H9 (cell line): ENCODE data around the gene CEP164. TPM values are rescaled to one million over a fixed set of nuclear protein-coding genes. Genes with fewer than 3 reads are reported as not detected.

ENCODE experiments used
- DNase-seq: peaks from one replicate; pipeline ENCODE4 v3.0.0-alpha.2; 2017
- H2AFZ ChIP-seq: one replicate; pipeline ENCODE4 v1.6.1; 2013; ENCODE audit warnings: mild to moderate bottlenecking, low read length, control low read depth, moderate library complexity
- H2AK5ac ChIP-seq: 2 replicates; pipeline ENCODE4 v1.6.1; 2013; ENCODE audit warnings: low read length, control low read depth, mixed read lengths; ENCODE audit not compliant: insufficient read length
- H2BK120ac ChIP-seq: one replicate; pipeline ENCODE4 v1.6.1; 2013; ENCODE audit warnings: low read depth, mild to moderate bottlenecking, low read length, control low read depth, inconsistent platforms; ENCODE audit not compliant: poor library complexity, severe bottlenecking
- H2BK12ac ChIP-seq: 2 replicates; pipeline ENCODE4 v1.6.1; 2013; ENCODE audit warnings: low read length, control low read depth, mixed read lengths, low read depth; ENCODE audit not compliant: insufficient read length
- H2BK15ac ChIP-seq: 2 replicates; pipeline ENCODE4 v1.6.1; 2013; ENCODE audit warnings: low read depth, low read length, control low read depth
- H2BK20ac ChIP-seq: one replicate; pipeline ENCODE4 v1.6.1; 2013; ENCODE audit warnings: low read depth, mild to moderate bottlenecking, low read length, control low read depth, inconsistent platforms; ENCODE audit not compliant: poor library complexity, severe bottlenecking
- H2BK5ac ChIP-seq: 2 replicates; pipeline ENCODE4 v1.6.1; 2013; ENCODE audit warnings: low read length, control low read depth, mixed read lengths; ENCODE audit not compliant: insufficient read length
- H3K14ac ChIP-seq: 2 replicates; pipeline ENCODE4 v1.6.1; 2013; ENCODE audit warnings: low read length, control low read depth; ENCODE audit not compliant: insufficient read depth
- H3K18ac ChIP-seq: 2 replicates; pipeline ENCODE4 v1.6.1; 2013; ENCODE audit warnings: low read depth, mild to moderate bottlenecking, mixed read lengths, low read length, control low read depth; ENCODE audit not compliant: insufficient read length
- H3K23ac ChIP-seq: 2 replicates; pipeline ENCODE4 v1.6.1; 2013; ENCODE audit warnings: low read length, control low read depth, mixed read lengths, low read depth; ENCODE audit not compliant: insufficient read length
- H3K23me2 ChIP-seq: 2 replicates; pipeline ENCODE4 v1.6.1; 2013; ENCODE audit warnings: low read depth, mild to moderate bottlenecking, mixed read lengths, low read length, control low read depth; ENCODE audit not compliant: insufficient read length, poor library complexity, severe bottlenecking
- H3K27ac ChIP-seq: 2 replicates; pipeline ENCODE4 v1.5.1; 2013; ENCODE audit warnings: low read length, control low read depth, mixed read lengths, low read depth; ENCODE audit not compliant: insufficient read length
- H3K27me3 ChIP-seq: 2 replicates; pipeline ENCODE4 v1.6.1; 2013; ENCODE audit warnings: low read length, control low read depth, inconsistent platforms; ENCODE audit not compliant: insufficient read depth
- H3K4ac ChIP-seq: 2 replicates; pipeline ENCODE4 v1.6.1; 2013; ENCODE audit warnings: low read depth, mild to moderate bottlenecking, control low read depth, inconsistent platforms, low read length, moderate library complexity
- H3K4me1 ChIP-seq: 2 replicates; pipeline ENCODE4 v1.6.1; 2013; ENCODE audit warnings: low read length, control low read depth, inconsistent platforms; ENCODE audit not compliant: insufficient read depth
- H3K4me2 ChIP-seq: 2 replicates; pipeline ENCODE4 v1.6.1; 2013; ENCODE audit warnings: low read length, control low read depth, mixed read lengths; ENCODE audit not compliant: insufficient read length, insufficient read depth
- H3K56ac ChIP-seq: 2 replicates; pipeline ENCODE4 v1.6.1; 2013; ENCODE audit warnings: low read depth, mild to moderate bottlenecking, mixed read lengths, low read length, control low read depth; ENCODE audit not compliant: insufficient read length
- H3K79me1 ChIP-seq: 2 replicates; pipeline ENCODE4 v1.6.1; 2013; ENCODE audit warnings: low read depth, mild to moderate bottlenecking, moderate library complexity, low read length, control low read depth, inconsistent platforms; ENCODE audit not compliant: insufficient read depth, poor library complexity, severe bottlenecking
- H3K79me2 ChIP-seq: 2 replicates; pipeline ENCODE4 v1.6.1; 2013; ENCODE audit warnings: low read length, control low read depth, inconsistent platforms; ENCODE audit not compliant: insufficient read depth
- H3K9ac ChIP-seq: 2 replicates; pipeline ENCODE4 v1.6.1; 2013; ENCODE audit warnings: low read length, control low read depth, mixed read lengths; ENCODE audit not compliant: insufficient read length; ENCODE audit errors: extremely low read depth
- H3K9me3 ChIP-seq: one replicate; pipeline ENCODE4 v1.6.1; 2013; ENCODE audit warnings: low read depth, low read length, inconsistent platforms; ENCODE audit not compliant: control insufficient read depth
- H3T11ph ChIP-seq: one replicate; pipeline ENCODE4 v1.6.1; 2013; ENCODE audit warnings: mild to moderate bottlenecking, low read length, control low read depth, inconsistent platforms
- H4K20me1 ChIP-seq: one replicate; pipeline ENCODE4 v1.6.1; 2013; ENCODE audit not compliant: control insufficient read depth, insufficient read length, insufficient read depth
- H4K5ac ChIP-seq: 2 replicates; pipeline ENCODE4 v1.6.1; 2013; ENCODE audit warnings: low read depth, mild to moderate bottlenecking, mixed read lengths, low read length, control low read depth; ENCODE audit not compliant: insufficient read length
- H4K8ac ChIP-seq: replicated peaks from 2 replicates; pipeline ENCODE4 v1.6.1; 2013; ENCODE audit warnings: low read length, control low read depth, mixed read lengths, low read depth; ENCODE audit not compliant: insufficient read length
- H4K91ac ChIP-seq: 2 replicates; pipeline ENCODE4 v1.6.1; 2013; ENCODE audit warnings: low read depth, mild to moderate bottlenecking, moderate library complexity, mixed read lengths, low read length, control low read depth; ENCODE audit not compliant: insufficient read length
- H3K27ac Mint-ChIP-seq, 3 experiments: 2 replicates in 2 of 3; 3 replicates in 1 of 3; pipeline ENCODE4 v1.8.0; 2020 to 2021; ENCODE audit warnings: mixed read lengths in 3 of 3, mild to moderate bottlenecking in 1 of 3, moderate library complexity in 1 of 3
- H3K27me3 Mint-ChIP-seq: 2 replicates; pipeline ENCODE4 v1.8.0; 2021; ENCODE audit warnings: low read depth, mild to moderate bottlenecking, moderate library complexity, mixed read lengths
- H3K36me3 Mint-ChIP-seq, 3 experiments: 2 replicates in 2 of 3; 3 replicates in 1 of 3; pipeline ENCODE4 v1.8.0; 2020 to 2021; ENCODE audit warnings: low read depth in 3 of 3, mixed read lengths in 3 of 3; ENCODE audit not compliant: insufficient read depth in 1 of 3
- H3K4me1 Mint-ChIP-seq, 2 experiments: 2 replicates each; pipeline ENCODE4 v1.8.0; 2020; ENCODE audit warnings: mixed read lengths in 2 of 2
- H3K4me3 Mint-ChIP-seq, 2 experiments: 2 replicates in 1 of 2; 3 replicates in 1 of 2; pipeline ENCODE4 v1.8.0; 2020 to 2021; ENCODE audit warnings: mild to moderate bottlenecking in 2 of 2, mixed read lengths in 2 of 2, moderate library complexity in 1 of 2
- H3K9me3 Mint-ChIP-seq, 2 experiments: 2 replicates in 1 of 2; 3 replicates in 1 of 2; pipeline ENCODE4 v1.8.0; 2020; ENCODE audit warnings: mild to moderate bottlenecking in 2 of 2, mixed read lengths in 2 of 2, moderate library complexity in 1 of 2
- CTCF ChIP-seq: fragments of 200-600 bp; sonication (generic); conservative IDR thresholded peaks from 3 replicates; pipeline ENCODE4 v1.8.0; 2021; ENCODE audit warnings: antibody characterized with exemption, mild to moderate bottlenecking
- WGBS: extraction: QIAGEN DNeasy Blood & Tissue Kit; methylation state at CpG from one replicate; pipeline ENCODE4 v1.1.7; 2013; ENCODE audit warnings: missing lambda C conversion rate, low lambda C conversion rate, mixed read lengths; ENCODE audit not compliant: insufficient read length; ENCODE audit errors: extremely low coverage; 5-methylcytosine and 5-hydroxymethylcytosine counted together
- total RNA-seq: library from RNA; stranded (reverse); gene quantifications from 2 replicates; pipeline ENCODE4 v1.2.1, GENCODE V29; 2021

CEP164 gene
- total RNA-seq, 1 experiment from 2014 or later = 24.9 TPM

DNA sequence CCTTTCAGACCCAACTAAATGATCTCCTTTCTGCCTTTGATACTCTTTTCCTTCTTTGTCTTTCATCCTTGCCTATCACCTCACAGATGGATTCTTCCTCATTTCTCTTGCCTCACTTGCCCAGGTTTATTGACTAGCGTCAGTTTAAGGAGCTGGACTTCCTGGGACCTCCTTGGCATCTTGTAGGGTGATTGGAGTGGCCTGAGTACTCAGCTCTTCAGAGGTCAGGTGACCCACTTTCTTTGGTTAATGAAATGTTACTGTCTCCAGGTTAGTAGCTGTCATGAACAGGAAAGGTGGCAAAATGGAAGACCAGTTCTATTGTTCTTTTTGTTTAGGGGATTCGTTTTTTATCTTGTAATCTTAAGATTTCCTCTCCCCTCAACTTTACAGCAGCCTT lies 41.1 kb upstream of the CEP164 start:
- Histone ChIP-seq H2BK5ac (no peak overlapping the region), H3K23ac (no peak overlapping the region), H4K20me1 (no peaks in the 10 kb centered on the region), H3K18ac (no peak overlapping the region), H4K8ac (no peak overlapping the region), H2BK120ac (no peak overlapping the region), H3T11ph (no peak overlapping the region), H3K79me2 (no peaks in the 10 kb centered on the region), H3K14ac (no peak overlapping the region), H3K27ac (no peak overlapping the region), H4K91ac (no peak overlapping the region), H2AK5ac (no peak overlapping the region), H2BK15ac (no peak overlapping the region), H2BK20ac (no peak overlapping the region), H3K56ac (no peak overlapping the region), H4K5ac (no peak overlapping the region), H3K9me3 (no peaks in the 10 kb centered on the region), H2BK12ac (no peak overlapping the region), H3K4me2 (no peak overlapping the region), H3K9ac (no peak overlapping the region), H3K4me1 (no peaks in the 10 kb centered on the region), H2AFZ (no peak overlapping the region), H3K4ac (no peak overlapping the region), H3K79me1 (no peaks in the 10 kb centered on the region), H3K23me2 (no peaks in the 10 kb centered on the region), H3K27me3 (no peaks in the 10 kb centered on the region)
- Mint-ChIP-seq H3K36me3 (peaks cover 30 to 80% (median 71%) of the 10 kb centered on the region in 3 experiments; a peak in 6 of 7 replicates), H3K27ac (no peak overlapping the region; a peak in 1 of 7 replicates), H3K9me3 (no peaks in the 10 kb centered on the region), H3K4me3 (no peak overlapping the region), H3K27me3 (no peaks in the 10 kb centered on the region), H3K4me1 (no peaks in the 10 kb centered on the region)
- WGBS = no CpG with 5 or more reads among the region's 2 CpGs
- no peak for TF ChIP-seq CTCF
- no peak for DNase-seq
